Fibroblast of lung (primary cell): Measurements from ENCODE around the gene TCEA3.

ENCODE experiments used
- EZH2 ChIP-seq: IDR thresholded peaks from 2 replicates; pipeline ENCODE4 v1.5.1; 2012; ENCODE audit warnings: low read length, control low read depth, mild to moderate bottlenecking; ENCODE audit errors: missing control alignments
- TF ChIP-seq, protein P1 (sequence below), 2 donors: IDR thresholded peaks in 1 of 2; conservative IDR thresholded peaks in 1 of 2; 1 replicate in 1 of 2; 2 replicates in 1 of 2; pipeline ENCODE4 v1.5.1; 2011 to 2012; ENCODE audit warnings: low read length in 2 of 2, control low read depth in 1 of 2, inconsistent platforms in 1 of 2, low read depth in 1 of 2, mild to moderate bottlenecking in 1 of 2

DNA sequence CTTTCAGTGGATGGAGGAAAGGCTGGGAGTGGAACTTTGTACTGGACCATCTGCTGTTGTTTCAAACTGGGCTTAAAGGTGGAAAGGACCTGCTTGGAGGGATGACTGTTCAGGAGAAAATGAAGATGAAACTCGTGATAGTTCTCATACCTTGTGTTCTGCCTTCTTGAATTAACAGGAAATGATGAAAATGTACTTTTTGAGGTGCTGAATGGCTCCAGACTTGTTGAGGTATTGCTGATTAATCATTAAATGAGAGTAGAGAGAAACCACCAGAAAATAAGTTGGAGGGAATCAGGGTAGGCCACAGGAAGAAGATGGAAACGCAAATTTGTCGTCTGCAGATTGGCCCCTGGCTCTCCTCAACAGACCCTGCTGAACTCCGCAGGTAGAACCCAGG lies 28.7 kb downstream of the TCEA3 start:
- TF ChIP-seq, protein P1, sequence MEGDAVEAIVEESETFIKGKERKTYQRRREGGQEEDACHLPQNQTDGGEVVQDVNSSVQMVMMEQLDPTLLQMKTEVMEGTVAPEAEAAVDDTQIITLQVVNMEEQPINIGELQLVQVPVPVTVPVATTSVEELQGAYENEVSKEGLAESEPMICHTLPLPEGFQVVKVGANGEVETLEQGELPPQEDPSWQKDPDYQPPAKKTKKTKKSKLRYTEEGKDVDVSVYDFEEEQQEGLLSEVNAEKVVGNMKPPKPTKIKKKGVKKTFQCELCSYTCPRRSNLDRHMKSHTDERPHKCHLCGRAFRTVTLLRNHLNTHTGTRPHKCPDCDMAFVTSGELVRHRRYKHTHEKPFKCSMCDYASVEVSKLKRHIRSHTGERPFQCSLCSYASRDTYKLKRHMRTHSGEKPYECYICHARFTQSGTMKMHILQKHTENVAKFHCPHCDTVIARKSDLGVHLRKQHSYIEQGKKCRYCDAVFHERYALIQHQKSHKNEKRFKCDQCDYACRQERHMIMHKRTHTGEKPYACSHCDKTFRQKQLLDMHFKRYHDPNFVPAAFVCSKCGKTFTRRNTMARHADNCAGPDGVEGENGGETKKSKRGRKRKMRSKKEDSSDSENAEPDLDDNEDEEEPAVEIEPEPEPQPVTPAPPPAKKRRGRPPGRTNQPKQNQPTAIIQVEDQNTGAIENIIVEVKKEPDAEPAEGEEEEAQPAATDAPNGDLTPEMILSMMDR (conservative IDR thresholded peaks at IDR 0.05 in 1 of 2, IDR thresholded peaks at IDR 0.05 in 1 of 2; ENCODE audit: low read depth in 1 of 2, low read length in 2 of 2), result no peak
- no peak for TF ChIP-seq EZH2
